Choroid plexus epithelial cell (primary cell): ENCODE results near the gene CCDC82.

ENCODE experiments used
- DNase-seq: peaks from one replicate; pipeline ENCODE4 v3.0.0-alpha.2; 2010; ENCODE audit warnings: low read depth
- H3K4me3 ChIP-seq: 2 replicates; pipeline ENCODE4 v1.5.1; 2011; ENCODE audit warnings: low read depth, mild to moderate bottlenecking, control low read depth, low read length, moderate library complexity
- CTCF ChIP-seq: conservative IDR thresholded peaks from 2 replicates; pipeline ENCODE4 v1.5.1; 2011; ENCODE audit warnings: low read depth, mild to moderate bottlenecking, control low read depth, inconsistent platforms, low read length, moderate library complexity

CCDC82 gene

GRCh38 chr11:96303064-96303463 lies 86.6 kb downstream of the CCDC82 start:
- peak; percentile 83 for DNase-seq
- no peak for TF ChIP-seq CTCF
- H3K4me3 ChIP-seq, result no peak overlapping the region
